B cell (primary cell): ENCODE measurements around the gene XRCC3. TPM values are rescaled to one million over a fixed set of nuclear protein-coding genes. Genes with fewer than 3 reads are reported as not detected.

Experiments
- ATAC-seq: fragments of 200-7000 bp; cut with Tn5 transposase; one replicate; pipeline ENCODE4 v1.10.0; 2021; ENCODE audit warnings: low read depth, mild to moderate bottlenecking, moderate number of reproducible peaks, moderate library complexity
- CTCF ChIA-PET: fragments of 350-600 bp; sonication (Branson Sonifier 250); formaldehyde crosslinking; loops from one replicate; lab custom pipeline; 2021; ENCODE audit warnings: antibody characterized with exemption, inconsistent platforms; lab: Charles Lee
- POLR2A ChIA-PET: fragments of 350-600 bp; sonication (Branson Sonifier 250); formaldehyde crosslinking; loops from one replicate; lab custom pipeline; 2021; ENCODE audit warnings: antibody characterized with exemption; lab: Charles Lee
- DNase-seq: peaks from one replicate; pipeline ENCODE4 v3.0.0; 2013
- H2AFZ ChIP-seq: 2 replicates; pipeline ENCODE4 v1.6.1; 2012; ENCODE audit warnings: mild to moderate bottlenecking, low read depth, low read length; ENCODE audit not compliant: insufficient read depth, poor library complexity, severe bottlenecking
- H3K27ac ChIP-seq, 2 donors: 1 replicate in 1 of 2; 2 replicates in 1 of 2; pipeline ENCODE4 v1.5.1; 2012 to 2013; ENCODE audit warnings: low read length in 2 of 2, mild to moderate bottlenecking in 2 of 2, moderate library complexity in 1 of 2
- H3K27me3 ChIP-seq, 4 experiments: fragments of 200-600 bp in 1 of 4; sonication (generic) in 1 of 4; replicated peaks in 1 of 4; 1 replicate in 2 of 4; 2 replicates in 2 of 4; pipeline versions ENCODE4 v1.6.1 to v1.7.0; 2013 to 2016; ENCODE audit warnings: low read length in 3 of 4, mild to moderate bottlenecking in 2 of 4, mixed read lengths in 1 of 4, moderate library complexity in 1 of 4; ENCODE audit not compliant: insufficient read depth in 4 of 4, control insufficient read depth in 3 of 4; ENCODE audit errors: control extremely low read depth in 1 of 4
- H3K36me3 ChIP-seq, 2 experiments: replicated peaks in 1 of 2; 1 replicate in 1 of 2; 2 replicates in 1 of 2; pipeline versions ENCODE4 v1.6.1 to v1.7.1; 2013; ENCODE audit warnings: low read length in 1 of 2; ENCODE audit not compliant: insufficient read depth in 2 of 2, control insufficient read depth in 1 of 2; ENCODE audit errors: control extremely low read depth in 1 of 2, extremely low read depth in 1 of 2
- H3K4me1 ChIP-seq, 2 donors: fragments of 200-600 bp in 1 of 2; sonication (generic) in 1 of 2; 1 replicate in 1 of 2; 2 replicates in 1 of 2; pipeline versions ENCODE4 v1.5.1 to v1.6.1; 2013 to 2017; ENCODE audit warnings: low read length in 2 of 2; ENCODE audit not compliant: control insufficient read depth in 2 of 2, insufficient read depth in 2 of 2
- H3K4me2 ChIP-seq: replicated peaks from 2 replicates; pipeline ENCODE3; 2012; ENCODE audit warnings: mild to moderate bottlenecking, low read depth, low read length; ENCODE audit not compliant: poor library complexity, severe bottlenecking
- H3K4me3 ChIP-seq, 5 experiments: fragments of 200-600 bp in 1 of 5; sonication (generic) in 1 of 5; 1 replicate in 3 of 5; 2 replicates in 2 of 5; pipeline versions ENCODE4 v1.5.1 to v1.7.0; 2011 to 2016; ENCODE audit warnings: low read length in 4 of 5, mild to moderate bottlenecking in 4 of 5, low read depth in 2 of 5, control low read depth in 1 of 5, moderate library complexity in 1 of 5; ENCODE audit not compliant: insufficient read depth in 1 of 5; ENCODE audit errors: control extremely low read depth in 1 of 5, extremely low read depth in 1 of 5
- H3K79me2 ChIP-seq: fragments of 200-600 bp; sonication (generic); one replicate; pipeline ENCODE4 v1.6.0; 2016; ENCODE audit warnings: low read length; ENCODE audit not compliant: control insufficient read depth, insufficient read depth
- H3K9ac ChIP-seq: fragments of 200-600 bp; sonication (generic); 2 replicates; pipeline ENCODE4 v1.6.1; 2017; ENCODE audit warnings: mild to moderate bottlenecking, low read length, moderate library complexity
- H3K9me3 ChIP-seq, 3 donors: one replicate each; pipeline versions ENCODE4 v1.6.1 to v1.7.1; 2013; ENCODE audit warnings: low read length in 2 of 3; ENCODE audit not compliant: control insufficient read depth in 2 of 3, insufficient read depth in 1 of 3; ENCODE audit errors: control extremely low read depth in 1 of 3
- H4K20me1 ChIP-seq: 2 replicates; pipeline ENCODE4 v1.6.0; 2012; ENCODE audit warnings: mild to moderate bottlenecking, low read length; ENCODE audit not compliant: insufficient read depth, control insufficient read depth, poor library complexity, severe bottlenecking
- H3K27ac Mint-ChIP-seq: one replicate; pipeline ENCODE4 v1.8.0; 2021; ENCODE audit warnings: mixed read lengths
- H3K27me3 Mint-ChIP-seq: one replicate; pipeline ENCODE4 v1.8.0; 2021; ENCODE audit warnings: mixed read lengths
- H3K4me1 Mint-ChIP-seq: one replicate; pipeline ENCODE4 v1.8.0; 2021; ENCODE audit warnings: mixed read lengths
- H3K4me3 Mint-ChIP-seq: one replicate; pipeline ENCODE4 v1.8.0; 2021; ENCODE audit warnings: mixed read lengths
- H3K9me3 Mint-ChIP-seq: one replicate; pipeline ENCODE4 v1.8.0; 2022; ENCODE audit warnings: mixed read lengths; ENCODE audit not compliant: insufficient read depth
- CTCF ChIP-seq: fragments of 200-600 bp; IDR thresholded peaks from one replicate; pipeline ENCODE4 v1.8.0; 2022; ENCODE audit warnings: antibody characterized with exemption, mild to moderate bottlenecking
- EZH2 ChIP-seq: IDR thresholded peaks from 2 replicates; pipeline ENCODE4 v1.6.1; 2012; ENCODE audit warnings: borderline replicate concordance, low read depth, mild to moderate bottlenecking, moderate library complexity, low read length; ENCODE audit not compliant: insufficient read depth, poor library complexity, severe bottlenecking
- WGBS: methylation state at CpG from one replicate; pipeline ENCODE4 v1.1.5; 2013; ENCODE audit warnings: missing lambda C conversion rate; ENCODE audit not compliant: insufficient coverage; 5-methylcytosine and 5-hydroxymethylcytosine counted together
- intact Hi-C: fragments of 100-400 bp; cut with micrococcal nuclease; formaldehyde crosslinking; loops from one replicate; pipeline ENCODE4 v1.10.0; 2022
- polyA plus RNA-seq: library from polyadenylated mRNA; depleted of rRNA; stranded (reverse); fragments of >200 nt; gene quantifications from 2 replicates; pipeline ENCODE4 v1.2.3, GENCODE V29; 2012
- total RNA-seq, 2 donors: library from RNA; stranded (reverse); fragments of 120-200 nt in 1 of 2; gene quantifications; 1 replicate in 1 of 2; 2 replicates in 1 of 2; pipeline versions ENCODE4 v1.2.3 to v1.2.4, GENCODE V29; 2013 to 2022

Gene XRCC3
- total and polyA plus RNA-seq, 2 donors (not counting 1 experiment from before 2014, with no cell fraction given), result 18.0 to 19.7 TPM

- Histone ChIP-seq H3K4me1 (no peaks in the 10 kb centered on the region), H3K27me3 (no peaks in the 10 kb centered on the region), H4K20me1 (no peaks in the 10 kb centered on the region), H3K4me3 (no peak overlapping the region), H3K9ac (no peak overlapping the region), H3K79me2 (no peaks in the 10 kb centered on the region), H3K36me3 (no peaks in the 10 kb centered on the region), H3K27ac (no peak overlapping the region), H2AFZ (no peak overlapping the region), H3K9me3 (no peaks in the 10 kb centered on the region), H3K4me2 (no peak overlapping the region)
- Mint-ChIP-seq H3K9me3 (no peaks in the 10 kb centered on the region), H3K27ac (no peak overlapping the region), H3K4me1 (no peaks in the 10 kb centered on the region), H3K4me3 (no peak overlapping the region), H3K27me3 (no peaks in the 10 kb centered on the region)
- DNase-seq, result no peak
- TF ChIP-seq EZH2, result no peak
- TF ChIP-seq CTCF, result no peak
- intact Hi-C loops, result no loop called here
- CTCF ChIA-PET, result no interaction called here
- no peak for ATAC-seq
- 97% methylated on average over 6 of the region's 6 CpGs for WGBS
- POLR2A ChIA-PET, result no interaction called here
Observed at GRCh38 chr14:103755060-103755459, 39.8 kb upstream of the XRCC3 start.

GRCh38 chr14:103753774-103754173 is 38.5 kb upstream of the XRCC3 start:
- Histone ChIP-seq H3K36me3 (peaks cover 0 to 8% of the 10 kb centered on the region in 2 experiments), H3K4me1 (no peaks in the 10 kb centered on the region), H3K79me2 (no peaks in the 10 kb centered on the region), H4K20me1 (no peaks in the 10 kb centered on the region), H3K27me3 (no peaks in the 10 kb centered on the region), H3K27ac (no peak overlapping the region), H3K9ac (no peak overlapping the region), H2AFZ (no peak overlapping the region), H3K4me2 (no peak overlapping the region), H3K4me3 (no peak overlapping the region), H3K9me3 (no peaks in the 10 kb centered on the region)
- intact Hi-C loops, result no loop called here
- 90% methylated on average over 9 of the region's 9 CpGs for WGBS
- Mint-ChIP-seq H3K27me3 (no peaks in the 10 kb centered on the region), H3K27ac (no peak overlapping the region), H3K4me3 (no peak overlapping the region), H3K4me1 (no peaks in the 10 kb centered on the region), H3K9me3 (no peaks in the 10 kb centered on the region)
- DNase-seq (no peak), ATAC-seq (no peak)
- TF ChIP-seq CTCF, result no peak
- no peak for TF ChIP-seq EZH2
- POLR2A ChIA-PET, result no interaction called here
- CTCF ChIA-PET, result no interaction called here
